HG03469 (cell line): Measurements from ENCODE around the gene TMEM143.
"Not testable (repeated sequence)": the region's sequence is repeated elsewhere in the genome, so short reads cannot be mapped to it uniquely, and the experiment has no call there.

Experiments
- ATAC-seq: cut with Tn5 transposase; IDR thresholded peaks from one replicate; pipeline ENCODE4 v1.9.1; 2021; ENCODE audit warnings: mild to moderate bottlenecking, moderate library complexity, moderate number of reproducible peaks; ENCODE audit not compliant: unreplicated experiment

TMEM143 gene

GRCh38 chr19:48332662-48333466 lies 30.9 kb downstream of the TMEM143 start:
- ATAC-seq = peak; percentile 56

- ATAC-seq = no peak
These were observed 31.4 kb downstream of the TMEM143 start for GRCh38 chr19:48332351-48332661.

- ATAC-seq = no peak
These were observed 33.6 kb downstream of the TMEM143 start for GRCh38 chr19:48330012-48330681.

- ATAC-seq = no peak
These were observed 34.4 kb downstream of the TMEM143 start for GRCh38 chr19:48329167-48329891.

GRCh38 chr19:48325265-48325910 lies 38.4 kb downstream of the TMEM143 start, which contains the start of gene EMP3:
TSS of gene EMP3 (plus strand) at chr19:48325552. CDS start at chr19:48326845, 1,293 bp downstream.
- no peak for ATAC-seq

GRCh38 chr19:48321622-48322591 lies 41.8 kb downstream of the TMEM143 start:
- peak; percentile 60 for ATAC-seq

- ATAC-seq = no peak
These were observed 42.4 kb downstream of the TMEM143 start for GRCh38 chr19:48321372-48321621.

- ATAC-seq = no peak
These were observed 43.8 kb downstream of the TMEM143 start for GRCh38 chr19:48319647-48320541.

GRCh38 chr19:48318286-48318987 lies 45.3 kb downstream of the TMEM143 start:
- ATAC-seq = no peak

GRCh38 chr19:48317708-48317960 lies 46.1 kb downstream of the TMEM143 start:
- ATAC-seq = not testable (repeated sequence)

- no peak for ATAC-seq
These were observed 48.0 kb downstream of the TMEM143 start for GRCh38 chr19:48315712-48316111.

GRCh38 chr19:48311384-48311783 lies 52.4 kb downstream of the TMEM143 start:
- no peak for ATAC-seq

- no peak for ATAC-seq
These were observed 53.5 kb downstream of the TMEM143 start for GRCh38 chr19:48310227-48310626.

GRCh38 chr19:48309731-48310130 lies 54.0 kb downstream of the TMEM143 start:
- not testable (repeated sequence) for ATAC-seq

- no peak for ATAC-seq
These were observed 54.8 kb downstream of the TMEM143 start for GRCh38 chr19:48308631-48309586.

- ATAC-seq = no peak
These were observed 59.9 kb downstream of the TMEM143 start for GRCh38 chr19:48303866-48304265.

GRCh38 chr19:48303367-48303766 lies 60.4 kb downstream of the TMEM143 start:
- no peak for ATAC-seq

GRCh38 chr19:48302600-48302959 lies 61.2 kb downstream of the TMEM143 start:
- ATAC-seq = no peak
